NK-92 treated with Interleukin-12 subunit alpha and Interleukin-12 subunit beta, amount 100 ng/mL, for 24 hours (cell line): ENCODE data around the gene HEATR1.
"Not testable (repeated sequence)": the region's sequence is repeated elsewhere in the genome, so short reads cannot be mapped to it uniquely, and the experiment has no call there.

Experiments
- DNase-seq: peaks from one replicate; lab custom pipeline; 2025; lab: John Stamatoyannopoulos, UW

The HEATR1 gene

GRCh38 chr1:236590553-236591150 is 13.7 kb downstream of the HEATR1 start:
- no peak for DNase-seq

GRCh38 chr1:236589531-236589930 is 14.8 kb downstream of the HEATR1 start:
- DNase-seq, result no peak

GRCh38 chr1:236581528-236581927 is 22.8 kb downstream of the HEATR1 start:
- DNase-seq, result no peak

- DNase-seq, result not testable (repeated sequence)
These were observed 23.9 kb downstream of the HEATR1 start for GRCh38 chr1:236580404-236580803.

GRCh38 chr1:236578661-236579060 is 25.7 kb downstream of the HEATR1 start:
- no peak for DNase-seq

- DNase-seq, result not testable (repeated sequence)
These were observed 27.3 kb downstream of the HEATR1 start for GRCh38 chr1:236577041-236577440.

- no peak for DNase-seq
These were observed 28.3 kb downstream of the HEATR1 start for GRCh38 chr1:236576004-236576403.

- DNase-seq, result no peak
These were observed 28.8 kb downstream of the HEATR1 start for GRCh38 chr1:236575523-236575922.

GRCh38 chr1:236568285-236568894 is 35.9 kb downstream of the HEATR1 start:
- no peak for DNase-seq

GRCh38 chr1:236565530-236565929 is 38.8 kb downstream of the HEATR1 start:
- DNase-seq, result no peak

GRCh38 chr1:236561976-236562375 is 42.3 kb downstream of the HEATR1 start:
- no peak for DNase-seq

GRCh38 chr1:236560213-236560771 is 44.0 kb downstream of the HEATR1 start:
- no peak for DNase-seq

- DNase-seq, result no peak
These were observed 45.5 kb downstream of the HEATR1 start for GRCh38 chr1:236558846-236559245.

GRCh38 chr1:236558081-236558480 is 46.2 kb downstream of the HEATR1 start:
- no peak for DNase-seq

- no peak for DNase-seq
These were observed 47.7 kb downstream of the HEATR1 start for GRCh38 chr1:236556606-236557005.

- no peak for DNase-seq
These were observed 50.9 kb downstream of the HEATR1 start for GRCh38 chr1:236553370-236553769.

GRCh38 chr1:236552901-236553300 is 51.4 kb downstream of the HEATR1 start:
- DNase-seq, result no peak

GRCh38 chr1:236552096-236552495 is 52.2 kb downstream of the HEATR1 start:
- no peak for DNase-seq

GRCh38 chr1:236550961-236551851 is 53.1 kb downstream of the HEATR1 start:
- no peak for DNase-seq

GRCh38 chr1:236548452-236548851 is 55.9 kb downstream of the HEATR1 start:
- DNase-seq, result no peak

- DNase-seq, result no peak
These were observed 58.6 kb downstream of the HEATR1 start for GRCh38 chr1:236545621-236546169.

GRCh38 chr1:236543065-236543669 is 61.1 kb downstream of the HEATR1 start:
- DNase-seq, result no peak
